GM19238 (cell line): ENCODE data around the gene PLA2G3.
"Not testable (repeated sequence)": the region's sequence is repeated elsewhere in the genome, so short reads cannot be mapped to it uniquely, and the experiment has no call there.

Experiments
- DNase-seq: peaks from one replicate; pipeline ENCODE4 v3.0.0; 2011; ENCODE audit warnings: low spot score; ENCODE audit not compliant: insufficient read length

The PLA2G3 gene, protein sequence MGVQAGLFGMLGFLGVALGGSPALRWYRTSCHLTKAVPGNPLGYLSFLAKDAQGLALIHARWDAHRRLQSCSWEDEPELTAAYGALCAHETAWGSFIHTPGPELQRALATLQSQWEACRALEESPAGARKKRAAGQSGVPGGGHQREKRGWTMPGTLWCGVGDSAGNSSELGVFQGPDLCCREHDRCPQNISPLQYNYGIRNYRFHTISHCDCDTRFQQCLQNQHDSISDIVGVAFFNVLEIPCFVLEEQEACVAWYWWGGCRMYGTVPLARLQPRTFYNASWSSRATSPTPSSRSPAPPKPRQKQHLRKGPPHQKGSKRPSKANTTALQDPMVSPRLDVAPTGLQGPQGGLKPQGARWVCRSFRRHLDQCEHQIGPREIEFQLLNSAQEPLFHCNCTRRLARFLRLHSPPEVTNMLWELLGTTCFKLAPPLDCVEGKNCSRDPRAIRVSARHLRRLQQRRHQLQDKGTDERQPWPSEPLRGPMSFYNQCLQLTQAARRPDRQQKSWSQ

DNA sequence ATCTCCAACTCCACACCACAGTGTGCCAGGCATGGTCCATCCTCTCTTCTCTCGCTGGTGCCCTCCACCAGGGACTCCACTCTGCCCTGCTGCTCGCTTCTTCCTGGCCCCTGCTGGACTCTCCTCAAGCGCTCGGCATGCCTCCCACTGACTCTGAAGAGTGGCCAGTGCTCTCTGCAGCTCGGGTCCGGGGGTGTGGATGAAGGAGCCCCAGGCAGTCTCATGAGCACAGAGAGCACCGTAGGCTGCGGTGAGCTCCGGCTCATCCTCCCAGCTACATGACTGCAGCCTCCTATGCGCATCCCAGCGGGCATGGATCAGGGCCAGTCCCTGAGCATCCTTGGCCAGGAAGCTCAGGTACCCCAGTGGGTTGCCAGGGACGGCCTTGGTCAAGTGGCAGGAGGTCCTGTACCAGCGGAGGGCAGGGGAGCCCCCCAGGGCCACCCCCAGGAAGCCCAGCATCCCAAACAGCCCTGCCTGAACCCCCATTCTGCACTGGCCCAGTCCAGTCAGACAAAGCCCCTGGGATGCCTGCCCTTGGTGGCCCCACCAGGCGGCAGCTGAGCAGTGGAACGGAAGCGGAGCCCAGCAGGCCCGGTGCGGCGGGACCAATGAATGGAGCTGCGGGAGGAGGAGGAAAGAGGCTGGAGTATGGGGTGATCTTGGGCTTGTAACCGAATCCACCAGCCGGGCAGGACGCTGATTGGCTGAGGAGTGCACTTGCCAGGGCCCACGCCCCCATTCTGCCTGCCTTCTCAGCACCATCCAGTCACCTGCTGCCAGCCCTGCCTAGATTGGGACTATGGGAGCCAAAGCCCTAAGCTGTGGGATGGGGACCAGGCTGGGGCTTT is at the start of gene PLA2G3:
TSS of gene PLA2G3 (minus strand) at position 643 of the 851 bp plus-strand sequence. CDS start at position 489, 154 bp downstream.
- no peak for DNase-seq

DNA sequence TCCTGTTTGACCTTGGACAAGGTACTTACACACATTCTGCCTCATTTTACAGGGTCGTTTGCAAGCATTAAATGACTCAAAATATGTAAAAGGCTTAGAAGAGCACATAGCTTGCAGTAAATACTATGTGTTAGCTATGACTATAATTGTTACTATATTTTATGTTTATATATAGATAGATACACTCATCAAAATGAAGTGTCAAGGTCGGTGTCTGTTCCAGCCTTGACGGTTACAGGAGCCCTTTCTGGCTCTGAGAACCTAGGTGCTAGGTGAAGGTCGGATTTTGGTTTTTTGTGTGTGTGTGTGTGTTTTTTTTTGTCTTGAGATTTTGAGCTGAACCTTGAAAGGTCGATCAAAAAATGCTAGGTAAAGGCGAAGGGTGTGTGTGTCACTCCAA is 47.3 kb upstream of the PLA2G3 start:
- no peak for DNase-seq

DNA sequence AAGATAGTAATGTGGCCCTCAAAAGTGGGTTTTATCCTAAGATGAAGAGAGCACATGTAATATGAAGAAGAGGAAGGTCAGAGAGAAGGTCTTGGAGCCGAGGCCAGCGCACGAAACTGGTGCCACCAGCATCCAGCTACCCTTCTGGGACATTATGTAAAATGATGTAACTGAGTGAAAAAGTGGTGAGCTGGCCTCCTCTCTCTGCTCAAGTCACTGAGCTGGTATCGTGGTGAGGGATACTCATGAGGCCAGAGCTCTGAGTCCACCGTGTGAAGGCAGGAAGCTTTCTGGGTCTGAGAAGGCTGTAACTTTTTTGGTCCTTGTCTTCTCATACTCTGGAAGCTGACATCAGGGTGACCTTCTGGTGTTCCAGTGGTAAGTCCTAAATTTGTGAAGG is 44.7 kb upstream of the PLA2G3 start:
- DNase-seq: no peak

GRCh38 chr22:31184015-31184414 is 43.7 kb upstream of the PLA2G3 start:
- DNase-seq: no peak

GRCh38 chr22:31179345-31179744 is 39.0 kb upstream of the PLA2G3 start:
- DNase-seq: no peak

DNA sequence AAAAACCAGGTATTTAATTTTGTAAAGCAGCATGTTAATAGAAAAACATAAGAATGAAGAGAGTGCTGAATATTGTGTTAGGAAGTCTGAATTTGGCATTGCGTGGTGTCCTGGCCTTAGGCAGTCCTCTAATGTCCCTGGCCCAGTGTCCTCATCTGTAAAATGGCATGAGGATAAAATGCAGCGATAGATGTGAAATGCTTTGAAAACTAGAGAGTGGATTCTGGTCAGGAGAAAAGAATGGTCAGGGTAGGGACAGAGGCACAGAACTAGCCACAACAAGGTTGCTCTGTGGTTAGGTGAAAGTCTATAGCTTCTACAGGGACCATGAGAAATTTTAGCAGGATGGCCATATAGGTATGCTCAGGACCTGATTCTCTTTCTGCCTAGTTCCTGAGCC is 38.6 kb upstream of the PLA2G3 start:
- DNase-seq: no peak

DNA sequence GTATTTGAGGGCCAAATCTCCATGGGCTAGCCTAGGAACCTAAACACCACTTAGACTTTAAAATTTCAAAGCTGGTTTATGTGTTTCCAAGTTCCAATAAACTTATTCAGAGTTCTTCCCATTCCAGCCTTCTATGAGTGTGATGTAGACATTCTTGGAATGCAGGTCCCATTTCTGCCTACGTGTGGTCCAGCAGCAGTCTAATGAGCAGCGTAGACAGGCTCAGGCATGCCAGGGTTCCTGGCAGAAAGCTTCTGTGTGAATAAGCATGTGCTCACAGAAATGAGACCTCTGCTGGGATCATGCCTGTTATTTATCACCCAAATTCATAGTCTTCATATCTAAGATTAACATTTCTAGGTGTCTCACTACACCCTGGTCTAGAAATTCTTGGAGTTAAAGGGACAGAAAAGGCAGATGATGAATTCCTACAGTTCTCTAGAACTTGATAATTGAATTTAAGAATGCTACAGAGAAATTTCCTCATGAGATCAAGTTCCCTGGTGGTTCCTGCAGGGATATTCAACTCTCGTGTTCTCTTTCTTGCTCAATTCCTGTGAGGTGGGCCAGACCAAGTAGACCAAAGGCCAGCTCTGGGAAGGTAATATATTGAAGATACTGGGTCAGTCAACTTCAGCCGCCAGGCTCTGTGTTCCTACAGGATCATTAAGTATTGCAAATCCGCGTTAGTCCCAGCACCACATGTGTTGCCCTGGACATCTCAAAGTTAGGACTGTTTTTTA is 37.3 kb upstream of the PLA2G3 start:
- no peak for DNase-seq

DNA sequence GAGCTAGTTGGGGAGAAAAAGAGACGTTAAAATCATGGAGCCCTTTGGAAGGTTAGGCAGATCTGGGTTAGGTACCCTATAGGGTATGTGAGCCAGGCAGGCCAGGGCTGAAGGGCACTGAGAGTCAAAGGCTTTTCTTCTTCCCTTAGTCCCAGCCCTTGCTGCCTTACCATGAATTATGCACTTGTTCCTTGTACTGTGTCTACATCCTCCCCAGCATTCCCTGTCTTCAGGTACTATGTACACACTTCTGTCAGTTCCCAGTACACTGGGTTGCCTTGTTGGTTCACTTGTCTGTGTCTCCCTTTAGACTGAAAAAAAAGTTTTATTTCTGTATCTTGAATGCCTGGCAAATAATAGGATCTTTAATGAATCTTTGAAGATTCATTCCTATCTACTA is 36.6 kb upstream of the PLA2G3 start:
- no peak for DNase-seq

DNA sequence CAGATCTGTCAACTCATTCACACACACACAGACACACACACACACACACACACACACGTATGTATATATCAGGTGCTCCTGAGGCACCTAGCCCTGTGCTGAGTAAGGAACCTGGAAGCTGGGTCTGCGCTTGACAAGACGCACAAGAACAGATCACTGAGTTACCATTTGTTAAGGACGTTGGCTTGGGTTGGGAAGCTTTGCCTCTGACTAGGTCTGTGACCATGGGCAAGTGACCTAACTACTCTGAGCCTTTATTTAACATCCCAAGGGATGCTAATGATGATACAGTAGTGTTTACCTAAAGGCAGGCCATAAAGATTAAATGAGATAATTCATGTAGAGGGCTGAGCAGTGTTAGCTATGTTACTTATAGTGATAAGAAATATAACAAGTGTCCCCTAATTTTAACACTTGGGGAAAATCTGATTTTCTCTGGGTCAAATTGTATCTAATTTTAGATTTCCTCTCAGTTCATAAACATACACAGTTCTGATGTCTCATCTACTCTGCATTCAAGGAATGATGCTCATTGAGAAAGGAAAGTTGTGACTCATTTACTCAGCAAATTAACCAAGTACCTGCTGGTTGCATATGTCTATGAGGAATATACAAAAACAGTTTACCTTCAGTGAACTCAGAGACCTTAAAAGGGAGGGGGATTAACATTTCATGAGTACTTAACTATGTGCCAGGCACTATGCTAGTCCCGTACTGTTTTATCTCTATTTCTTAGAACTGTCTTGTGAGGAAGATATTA is 33.3 kb upstream of the PLA2G3 start:
- DNase-seq: no peak

- DNase-seq: not testable (repeated sequence)
Observed at GRCh38 chr22:31171734-31172133, 31.4 kb upstream of the PLA2G3 start.

GRCh38 chr22:31170971-31171370 is 30.7 kb upstream of the PLA2G3 start:
- DNase-seq: no peak

GRCh38 chr22:31162015-31162765 is 21.9 kb upstream of the PLA2G3 start:
- no peak for DNase-seq

DNA sequence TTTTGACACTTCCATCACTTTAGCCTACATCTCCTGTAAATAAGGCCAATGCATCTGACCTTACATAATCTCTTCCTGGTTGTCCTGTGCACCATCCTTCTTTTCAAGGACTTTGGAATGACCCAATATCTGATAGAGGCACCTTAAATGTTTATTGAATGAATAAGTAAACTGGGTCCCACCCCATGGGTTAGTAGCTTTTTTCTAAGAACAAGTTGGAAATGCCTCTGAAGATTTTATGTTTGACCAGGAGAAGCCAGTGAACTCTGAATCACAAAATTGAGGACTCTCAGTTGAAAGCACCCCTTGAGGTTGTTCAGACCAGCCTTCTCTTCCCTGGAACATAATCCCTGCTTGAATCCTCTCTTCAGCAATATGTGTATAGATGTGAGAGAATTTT is 21.1 kb upstream of the PLA2G3 start:
- DNase-seq: no peak

DNA sequence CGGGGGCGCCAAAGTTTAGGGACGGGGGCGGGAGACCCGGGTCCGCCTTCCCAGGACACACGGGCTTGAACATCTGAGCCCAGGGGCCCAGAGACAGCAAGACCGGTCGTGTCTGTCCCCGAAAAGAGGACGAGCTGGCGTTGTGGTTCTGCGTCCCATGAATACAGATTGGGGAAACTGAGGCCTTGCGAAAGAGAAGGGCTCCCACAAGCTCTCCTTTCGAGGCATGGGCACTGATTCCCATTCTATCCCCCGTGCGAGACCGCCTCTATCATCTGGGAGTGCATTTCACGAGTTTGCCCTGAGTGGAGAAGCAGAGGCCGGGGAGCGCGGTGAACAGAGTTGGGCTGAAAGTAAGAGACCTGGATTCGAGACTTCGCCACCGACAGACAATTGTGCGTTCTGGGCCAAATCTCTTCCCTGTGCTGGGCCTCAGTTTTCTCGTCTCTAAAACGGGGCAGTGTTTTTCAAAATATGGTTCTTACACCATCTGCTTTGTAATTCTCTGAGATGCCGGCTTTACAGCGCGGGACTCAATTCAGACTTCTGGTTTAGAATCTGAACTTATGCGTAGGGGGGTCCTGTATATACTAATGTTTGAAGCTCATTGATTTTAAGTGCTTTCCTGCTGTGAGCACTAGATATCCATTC is 20.1 kb upstream of the PLA2G3 start:
- DNase-seq: no peak

DNA sequence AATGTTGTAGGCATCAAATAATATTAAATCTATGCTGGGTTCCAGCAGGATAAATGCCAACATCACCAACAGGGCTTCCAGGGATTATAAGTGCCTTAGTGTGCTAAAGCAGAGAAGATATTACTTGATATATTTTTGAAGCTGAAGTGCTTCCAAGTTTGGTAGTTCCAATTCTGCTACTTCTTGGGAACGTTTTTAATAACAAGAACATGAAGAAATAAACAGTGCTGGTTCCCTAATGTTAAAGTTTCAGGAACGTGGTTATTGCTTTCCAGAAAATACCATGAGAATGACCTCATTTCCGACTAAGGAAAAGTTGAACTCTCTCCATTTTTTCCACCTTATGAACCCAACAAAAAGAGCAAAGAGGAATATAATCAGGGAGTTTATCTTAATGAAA is 15.1 kb upstream of the PLA2G3 start:
- DNase-seq: no peak

DNA sequence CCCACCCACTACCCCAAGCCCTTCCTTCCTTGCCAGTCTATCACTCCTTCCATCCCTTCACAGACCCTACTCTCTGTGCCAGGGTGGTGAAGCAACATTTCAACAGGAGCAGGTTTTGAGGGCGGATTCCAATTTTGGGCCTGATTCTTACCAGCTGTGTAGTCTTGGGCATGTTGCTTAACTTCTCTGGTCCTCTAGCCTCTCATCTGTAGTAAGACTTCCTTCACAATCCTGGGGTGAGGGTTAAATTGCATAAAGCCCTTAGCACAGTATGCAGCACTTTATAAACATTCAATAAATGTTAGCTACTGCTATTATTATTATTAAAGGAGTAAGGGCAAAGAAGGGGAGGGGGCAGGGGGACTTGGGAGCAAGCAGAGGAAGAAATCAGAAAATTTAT is 14.7 kb upstream of the PLA2G3 start:
- no peak for DNase-seq

- no peak for DNase-seq
Observed at GRCh38 chr22:31153357-31153756, 13.0 kb upstream of the PLA2G3 start.

DNA sequence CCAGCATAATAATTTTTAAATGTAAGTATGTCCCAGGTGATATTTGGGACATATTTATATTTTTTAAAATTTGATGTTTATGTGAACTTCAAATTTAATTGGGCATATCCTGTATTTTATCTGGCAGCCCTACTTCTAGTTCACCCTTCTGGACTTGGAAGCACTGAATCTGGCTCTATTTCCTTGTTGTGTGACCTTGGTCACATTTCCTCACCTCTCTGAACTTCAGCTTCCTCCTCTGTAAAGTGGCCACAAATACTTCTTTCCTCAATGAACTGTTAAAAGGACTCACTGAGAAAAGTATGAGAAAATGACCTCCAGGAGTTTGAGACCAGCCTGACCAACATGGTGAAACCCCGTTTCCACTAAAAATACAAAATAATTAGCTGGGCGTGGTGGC is 11.6 kb upstream of the PLA2G3 start:
- no peak for DNase-seq

GRCh38 chr22:31150615-31151014 is 10.3 kb upstream of the PLA2G3 start:
- no peak for DNase-seq
